Muscle layer of duodenum (tissue), 2 donors: ENCODE data around the gene ADAMTS8.
"Not testable (repeated sequence)": the region's sequence is repeated elsewhere in the genome, so short reads cannot be mapped to it uniquely, and the experiment has no call there.

ENCODE experiments used
- H3K27ac ChIP-seq: one replicate; pipeline ENCODE4 v1.7.0; 2013; ENCODE audit warnings: mild to moderate bottlenecking, low read length
- H3K27me3 ChIP-seq: one replicate; pipeline ENCODE4 v1.7.0; 2013; ENCODE audit warnings: low read depth, mild to moderate bottlenecking, control low read depth, low read length
- H3K36me3 ChIP-seq, 2 donors: one replicate each; pipeline ENCODE4 v1.7.0; 2013; ENCODE audit warnings: low read length in 2 of 2, control low read depth in 1 of 2, mild to moderate bottlenecking in 1 of 2; ENCODE audit not compliant: insufficient read depth in 2 of 2, control insufficient read depth in 1 of 2
- H3K4me1 ChIP-seq, 2 donors: one replicate each; pipeline ENCODE4 v1.7.0; 2013; ENCODE audit warnings: low read length in 2 of 2, mild to moderate bottlenecking in 2 of 2, control low read depth in 1 of 2, moderate library complexity in 1 of 2; ENCODE audit not compliant: insufficient read depth in 2 of 2, control insufficient read depth in 1 of 2
- H3K4me3 ChIP-seq, 2 donors: one replicate each; pipeline ENCODE4 v1.7.0; 2013; ENCODE audit warnings: low read length in 2 of 2, low read depth in 1 of 2, mild to moderate bottlenecking in 1 of 2
- H3K9me3 ChIP-seq, 2 donors: one replicate each; pipeline ENCODE4 v1.7.0; 2013; ENCODE audit warnings: low read length in 2 of 2, control low read depth in 1 of 2, mild to moderate bottlenecking in 1 of 2; ENCODE audit not compliant: control insufficient read depth in 1 of 2
- donor health status: healthy.

ADAMTS8 gene

DNA sequence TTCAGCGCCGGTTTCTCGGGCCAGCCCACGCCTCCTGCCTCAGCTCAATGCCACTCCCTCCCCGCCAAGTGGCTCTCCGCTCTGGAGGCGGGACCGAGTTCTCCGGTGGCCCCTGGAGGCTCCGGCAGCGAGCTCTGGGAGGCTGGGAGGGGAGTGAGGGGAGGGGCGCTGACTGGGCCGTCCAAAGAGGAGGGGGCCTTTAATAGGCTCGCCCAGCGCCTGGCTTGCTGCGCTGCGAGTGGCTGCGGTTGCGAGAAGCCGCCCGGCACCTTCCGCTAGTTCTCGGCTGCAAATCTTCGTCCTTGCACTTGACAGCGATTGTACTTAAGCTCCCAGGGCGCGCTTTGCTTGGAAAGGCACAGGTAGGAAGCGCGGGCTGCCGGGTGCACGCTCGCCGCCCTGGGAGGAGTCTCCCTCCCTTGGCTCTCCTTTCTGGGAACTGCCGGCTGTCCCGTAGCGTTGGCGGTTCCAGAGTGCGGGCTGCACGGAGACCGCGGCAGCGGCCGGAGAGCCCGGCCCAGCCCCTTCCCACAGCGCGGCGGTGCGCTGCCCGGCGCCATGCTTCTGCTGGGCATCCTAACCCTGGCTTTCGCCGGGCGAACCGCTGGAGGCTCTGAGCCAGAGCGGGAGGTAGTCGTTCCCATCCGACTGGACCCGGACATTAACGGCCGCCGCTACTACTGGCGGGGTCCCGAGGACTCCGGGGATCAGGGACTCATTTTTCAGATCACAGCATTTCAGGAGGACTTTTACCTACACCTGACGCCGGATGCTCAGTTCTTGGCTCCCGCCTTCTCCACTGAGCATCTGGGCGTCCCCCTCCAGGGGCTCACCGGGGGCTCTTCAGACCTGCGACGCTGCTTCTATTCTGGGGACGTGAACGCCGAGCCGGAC, 20.3 kb upstream of the ADAMTS8 start, which contains the start of gene ADAMTS15:
ADAMTS15 (plus strand) TSS at position 230 of the 894 bp plus-strand sequence; CDS start at position 559, 329 bp downstream.
- no peaks in the 10 kb centered on the region for H3K36me3 ChIP-seq
- no peak within 1 kb of the TSS for H3K27ac ChIP-seq
- H3K4me3 ChIP-seq: peak within 1 kb of the TSS; percentile 73 to 80
- peaks cover 5% of the 10 kb centered on the region for H3K27me3 ChIP-seq
- H3K9me3 ChIP-seq: no peaks in the 10 kb centered on the region
- H3K4me1 ChIP-seq: peaks cover 4 to 27% of the 10 kb centered on the region in 2 donors

DNA sequence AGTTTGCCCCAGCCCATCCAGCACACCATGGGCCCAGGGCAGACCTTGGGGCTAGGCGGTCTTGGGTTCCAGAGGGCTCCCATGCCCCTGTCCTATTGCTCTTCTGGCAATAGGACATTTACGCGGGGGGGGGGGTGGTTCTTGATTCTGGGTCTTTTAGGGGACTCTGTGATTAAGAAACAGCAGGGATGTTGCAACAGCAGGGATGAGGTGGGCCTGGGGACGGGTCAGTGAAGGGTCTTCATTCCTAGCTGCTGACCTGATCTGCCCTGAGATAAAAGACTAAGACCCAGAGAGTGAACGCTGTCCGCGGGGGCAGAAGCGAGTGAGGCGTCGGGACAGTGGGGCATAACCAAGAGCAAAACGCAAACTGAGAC, 19.6 kb upstream of the ADAMTS8 start:
- Histone ChIP-seq H3K27me3 (peaks cover 5% of the 10 kb centered on the region), H3K9me3 (no peaks in the 10 kb centered on the region), H3K27ac (no peak overlapping the region), H3K4me1 (peaks cover 4 to 27% of the 10 kb centered on the region in 2 donors), H3K36me3 (no peaks in the 10 kb centered on the region), H3K4me3 (peak overlapping the region; percentile 73 to 80)

DNA sequence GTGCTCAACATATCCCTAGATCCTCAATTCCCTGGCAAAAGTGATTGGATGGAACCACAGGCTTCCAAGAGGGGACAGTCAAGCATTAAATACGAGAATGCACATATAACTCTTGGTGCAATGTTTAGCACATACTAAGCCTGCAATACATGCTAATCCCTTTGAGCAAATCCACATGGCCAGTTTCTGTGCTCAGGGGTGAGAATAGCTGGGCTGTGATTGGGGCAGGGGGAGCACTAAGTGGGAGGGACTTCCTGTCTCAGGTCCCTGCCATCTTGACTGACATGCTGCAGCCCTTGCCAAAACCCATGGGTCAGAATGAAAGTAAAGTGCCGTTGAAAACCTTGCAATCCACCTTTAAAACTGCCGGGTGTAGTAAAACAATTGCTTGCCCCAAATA, 17.4 kb upstream of the ADAMTS8 start:
- Histone ChIP-seq H3K36me3 (no peaks in the 10 kb centered on the region), H3K4me1 (peaks cover 3 to 18% of the 10 kb centered on the region in 2 donors), H3K4me3 (no peak overlapping the region), H3K27me3 (peaks cover 5% of the 10 kb centered on the region), H3K27ac (no peak overlapping the region), H3K9me3 (no peaks in the 10 kb centered on the region)

DNA sequence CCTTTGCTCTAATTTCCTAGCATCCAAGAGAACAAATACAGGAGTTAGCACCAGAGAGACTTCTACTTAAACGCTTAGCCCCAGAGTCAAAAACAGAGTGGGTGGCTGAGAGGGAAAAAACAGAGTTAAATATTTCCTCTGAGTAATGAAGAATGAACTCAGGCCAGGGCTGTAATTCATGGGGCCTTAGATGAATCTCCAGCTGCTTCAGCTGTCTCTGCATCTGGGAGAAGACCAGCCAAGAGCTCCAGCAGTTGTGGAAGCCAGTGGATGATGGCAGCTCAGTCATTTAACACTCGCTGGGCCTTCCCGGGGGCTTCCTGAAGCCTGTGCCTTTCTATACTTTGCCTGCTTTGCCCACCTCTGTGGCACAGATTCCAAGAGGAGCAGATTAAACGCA, 14.3 kb upstream of the ADAMTS8 start:
- H3K36me3 ChIP-seq: no peaks in the 10 kb centered on the region
- H3K4me1 ChIP-seq: peaks cover 0 to 3% of the 10 kb centered on the region in 2 donors
- no peak overlapping the region for H3K27ac ChIP-seq
- no peaks in the 10 kb centered on the region for H3K9me3 ChIP-seq
- no peaks in the 10 kb centered on the region for H3K27me3 ChIP-seq
- H3K4me3 ChIP-seq: no peak overlapping the region

DNA sequence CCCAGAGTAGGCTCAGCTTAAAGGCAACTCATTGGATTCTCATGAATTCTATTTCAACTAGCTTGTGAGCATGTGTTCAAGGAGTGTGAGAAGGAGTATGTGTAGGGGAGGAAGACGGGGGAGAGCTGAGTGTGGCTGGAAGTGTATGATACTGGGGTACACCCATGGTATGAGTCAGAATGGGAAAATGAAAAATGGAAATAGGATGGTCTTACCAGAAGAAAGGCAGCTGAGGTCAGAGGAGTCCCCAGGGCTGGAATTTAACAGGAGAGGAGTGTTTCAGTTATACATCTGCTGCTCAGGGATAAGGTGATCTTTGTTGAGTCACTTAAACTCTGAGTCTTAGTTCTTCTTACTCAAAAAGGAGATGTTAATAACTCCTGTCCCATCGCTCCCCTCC, 13.3 kb upstream of the ADAMTS8 start:
- H3K9me3 ChIP-seq: no peaks in the 10 kb centered on the region
- H3K36me3 ChIP-seq: no peaks in the 10 kb centered on the region
- peaks cover 0 to 3% of the 10 kb centered on the region in 2 donors for H3K4me1 ChIP-seq
- H3K27ac ChIP-seq: no peak overlapping the region
- no peaks in the 10 kb centered on the region for H3K27me3 ChIP-seq
- H3K4me3 ChIP-seq: no peak overlapping the region

DNA sequence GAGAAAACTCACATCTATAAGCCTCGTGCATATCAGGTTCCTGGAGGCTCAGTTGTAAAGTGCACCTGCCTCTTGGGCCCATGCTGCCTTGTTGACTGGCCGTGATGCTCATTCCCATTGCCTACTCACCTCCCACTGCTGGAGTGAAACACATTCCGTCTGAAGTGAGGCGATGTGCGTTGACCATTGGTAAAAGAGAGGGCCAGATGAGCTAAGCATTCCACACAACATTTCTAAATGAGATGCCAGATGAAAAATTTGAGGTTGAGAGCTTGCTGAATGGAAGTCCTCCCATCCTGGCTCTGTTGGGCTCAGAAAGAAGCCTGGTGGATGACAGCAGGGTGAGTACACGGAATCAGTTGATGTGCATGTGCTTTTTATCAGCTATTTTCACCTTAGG, 11.5 kb upstream of the ADAMTS8 start:
- no peak overlapping the region for H3K4me3 ChIP-seq
- peaks cover 3 to 11% of the 10 kb centered on the region in 2 donors for H3K4me1 ChIP-seq
- no peaks in the 10 kb centered on the region for H3K9me3 ChIP-seq
- H3K36me3 ChIP-seq: no peaks in the 10 kb centered on the region
- H3K27ac ChIP-seq: no peak overlapping the region
- no peaks in the 10 kb centered on the region for H3K27me3 ChIP-seq

DNA sequence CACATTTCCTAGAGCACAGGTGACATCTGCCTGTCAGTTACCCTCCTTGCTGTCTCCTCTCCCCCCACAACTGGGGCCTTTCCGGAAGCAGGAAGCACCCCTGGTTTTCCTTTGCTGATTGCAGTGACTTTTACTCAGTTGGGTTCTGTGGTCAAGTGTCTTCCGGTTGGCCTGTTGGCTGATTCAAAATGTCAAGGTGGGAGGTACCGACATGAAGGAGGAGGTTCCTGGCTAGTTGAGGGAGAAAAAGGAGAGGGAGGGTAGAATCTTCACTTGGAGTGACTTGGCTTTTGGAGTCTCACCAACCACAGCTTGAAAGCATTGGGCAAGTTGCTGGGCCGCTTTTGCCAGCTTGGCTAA, 10.7 kb upstream of the ADAMTS8 start:
- Histone ChIP-seq H3K4me3 (no peak overlapping the region), H3K27ac (no peak overlapping the region), H3K9me3 (no peaks in the 10 kb centered on the region), H3K4me1 (peaks cover 3 to 11% of the 10 kb centered on the region in 2 donors), H3K27me3 (no peaks in the 10 kb centered on the region), H3K36me3 (no peaks in the 10 kb centered on the region)

DNA sequence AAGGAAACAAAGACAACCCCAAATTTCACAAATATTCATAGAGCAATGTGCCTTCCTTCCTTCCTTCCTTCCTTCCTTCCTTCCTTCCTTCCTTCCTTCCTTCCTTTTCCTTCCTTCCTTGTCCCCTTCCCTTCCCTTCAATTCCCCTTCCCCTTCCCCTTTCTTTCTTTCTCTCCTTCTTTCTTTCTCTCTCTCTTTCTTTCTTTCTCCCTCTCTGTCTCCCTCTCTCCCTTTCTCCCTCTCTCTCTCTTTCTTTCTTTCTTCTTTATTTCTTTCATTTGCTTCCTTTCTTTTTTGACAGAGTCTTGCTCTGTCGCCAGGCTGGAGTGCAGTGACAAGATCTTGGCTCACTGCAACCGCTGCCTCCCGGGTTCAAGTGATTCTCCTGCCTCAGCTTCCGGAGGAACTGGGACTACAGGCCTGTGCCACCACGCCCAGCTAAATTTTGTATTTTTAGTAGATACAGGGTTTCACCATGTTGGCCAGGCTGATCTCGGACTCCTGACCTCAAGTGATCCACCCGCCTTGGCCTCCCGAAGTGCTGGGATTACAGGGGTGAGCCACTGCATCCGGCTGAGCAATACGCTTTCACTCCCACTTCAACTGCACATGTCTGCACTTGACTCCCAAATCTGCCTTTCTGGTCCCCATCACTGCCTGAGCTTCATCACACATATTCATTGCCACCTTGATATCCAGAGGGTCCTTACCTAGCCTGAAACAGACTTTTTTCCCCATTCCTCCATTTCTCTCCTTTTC, 10.2 kb upstream of the ADAMTS8 start:
- H3K4me1 ChIP-seq: peaks cover 3 to 11% of the 10 kb centered on the region in 2 donors
- not testable (repeated sequence) for H3K27ac ChIP-seq, H3K4me3 ChIP-seq, H3K36me3 ChIP-seq, H3K27me3 ChIP-seq, H3K9me3 ChIP-seq

DNA sequence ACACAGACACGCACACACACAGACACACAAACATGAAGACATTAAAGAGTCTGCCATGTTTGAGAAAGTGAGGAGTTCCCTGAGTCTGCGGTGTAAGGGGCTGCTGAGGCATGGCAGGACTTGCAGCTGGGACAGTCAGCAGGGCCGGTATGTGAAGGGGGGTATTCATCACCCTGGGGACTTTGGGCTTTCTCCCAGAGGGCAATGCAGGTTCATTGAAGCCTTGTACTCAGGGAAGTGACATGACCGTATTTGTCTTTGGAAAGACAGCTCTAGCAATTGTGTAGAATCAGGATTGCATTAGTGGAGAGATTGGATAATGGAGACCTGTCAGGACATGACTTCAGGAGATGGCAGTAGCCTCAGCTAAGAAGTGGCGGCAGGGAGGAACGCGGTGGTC, 9.4 kb upstream of the ADAMTS8 start:
- H3K4me1 ChIP-seq: peaks cover 3 to 11% of the 10 kb centered on the region in 2 donors
- H3K4me3 ChIP-seq: no peak overlapping the region

DNA sequence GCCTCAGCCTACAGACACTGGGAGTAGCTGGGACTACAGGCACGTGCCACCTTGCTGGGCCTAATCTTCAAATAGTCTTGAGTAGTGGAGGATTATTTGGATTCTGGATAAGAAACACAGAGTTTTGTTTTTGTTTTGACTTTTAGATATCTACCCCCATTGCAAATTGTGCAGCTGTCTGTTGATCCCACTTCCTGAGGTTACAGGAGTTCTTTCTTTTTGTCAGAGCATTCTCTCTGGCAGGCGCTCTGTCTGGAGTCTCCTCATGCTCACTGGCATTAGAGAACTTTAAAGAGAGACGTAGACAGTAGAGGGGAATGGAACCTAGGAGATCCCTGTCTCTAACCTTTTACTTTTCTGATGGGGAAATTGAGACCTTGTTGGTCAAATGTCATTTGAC, 7.8 kb upstream of the ADAMTS8 start:
- Histone ChIP-seq H3K27me3 (no peaks in the 10 kb centered on the region), H3K9me3 (no peaks in the 10 kb centered on the region), H3K4me1 (peaks cover 0 to 11% of the 10 kb centered on the region in 2 donors), H3K4me3 (no peak overlapping the region), H3K27ac (no peak overlapping the region), H3K36me3 (no peaks in the 10 kb centered on the region)

More for the DNA sequence above, 9.4 kb upstream of the ADAMTS8 start:
- Histone ChIP-seq H3K9me3 (no peaks in the 10 kb centered on the region), H3K27me3 (no peaks in the 10 kb centered on the region), H3K27ac (no peak overlapping the region), H3K36me3 (no peaks in the 10 kb centered on the region)

DNA sequence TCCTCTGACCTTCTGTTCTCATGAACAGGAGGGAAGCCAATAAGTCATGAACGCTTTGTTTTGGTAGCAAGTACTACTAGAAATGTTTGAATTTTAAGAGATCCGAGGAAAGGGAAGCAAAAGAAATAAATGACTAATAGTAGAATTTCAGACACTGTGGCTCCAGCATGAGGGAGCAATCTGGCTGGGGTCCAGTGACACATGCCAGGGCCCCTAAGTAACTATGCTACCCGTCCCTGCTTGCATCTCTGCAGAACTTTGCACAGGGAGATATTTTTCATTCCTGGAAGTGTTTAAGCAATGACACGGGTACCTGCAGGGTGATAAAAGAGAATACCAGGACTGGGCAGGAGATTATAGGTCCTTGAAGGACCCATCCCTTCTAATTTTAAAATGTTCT, 7.3 kb upstream of the ADAMTS8 start:
- H3K9me3 ChIP-seq: no peaks in the 10 kb centered on the region
- H3K36me3 ChIP-seq: no peaks in the 10 kb centered on the region
- peaks cover 0 to 11% of the 10 kb centered on the region in 2 donors for H3K4me1 ChIP-seq
- no peak overlapping the region for H3K4me3 ChIP-seq
- H3K27ac ChIP-seq: no peak overlapping the region
- H3K27me3 ChIP-seq: no peaks in the 10 kb centered on the region
